Testis (tissue), 3 donors: Measurements from ENCODE around the gene TUBGCP3. TPM values are rescaled to one million over a fixed set of nuclear protein-coding genes. Genes with fewer than 3 reads are reported as not detected.

ENCODE experiments used
- DNase-seq: peaks from one replicate; pipeline ENCODE4 v3.0.0-alpha.2; 2019
- H3K27ac ChIP-seq, 2 donors: fragments of 200-600 bp; sonication (generic); one replicate each; pipeline ENCODE4 v1.5.1; 2019
- H3K27me3 ChIP-seq: fragments of 200-600 bp; sonication (generic); one replicate; pipeline ENCODE4 v1.5.1; 2019
- H3K36me3 ChIP-seq: fragments of 200-600 bp; sonication (generic); one replicate; pipeline ENCODE4 v1.5.1; 2017; ENCODE audit warnings: low read depth; ENCODE audit errors: missing control alignments
- H3K4me1 ChIP-seq: fragments of 200-600 bp; sonication (generic); one replicate; pipeline ENCODE4 v1.5.1; 2019
- H3K4me3 ChIP-seq, 2 donors: fragments of 200-600 bp; sonication (generic); one replicate each; pipeline ENCODE4 v1.5.1; 2017 to 2019
- H3K9me3 ChIP-seq: fragments of 200-600 bp; sonication (generic); one replicate; pipeline ENCODE4 v1.5.1; 2017
- CTCF ChIP-seq, 3 experiments: fragments of 450-650 bp in 2 of 3; fragments of 200-600 bp in 1 of 3; sonication (generic) in 1 of 3; IDR thresholded peaks; one replicate each; pipeline ENCODE4 v1.5.1; 2016 to 2019; ENCODE audit warnings: antibody characterized with exemption in 3 of 3, mild to moderate bottlenecking in 2 of 3, moderate library complexity in 1 of 3
- POLR2A ChIP-seq: fragments of 450-650 bp; IDR thresholded peaks from one replicate; pipeline ENCODE4 v1.6.1; 2017; ENCODE audit warnings: antibody characterized with exemption, mild to moderate bottlenecking, moderate library complexity
- WGBS, 2 donors: methylation state at CpG; one replicate each; pipeline ENCODE4 v1.1.5; 2018; 5-methylcytosine and 5-hydroxymethylcytosine counted together
- intact Hi-C: fragments of 100-400 bp; cut with DNase I; formaldehyde crosslinking; loops from one replicate; pipeline ENCODE4 v1.15.1; 2023; ENCODE audit warnings: low total_unique reads
- polyA plus RNA-seq: library from polyadenylated mRNA; stranded (reverse); fragments of 350-450 nt; fragmentation: Illumina TruSeq; extraction: RNeasy Lipid Tissue Mini Kit (QIAGEN cat#74804); gene quantifications from one replicate; pipeline ENCODE4 v1.2.3, GENCODE V29; 2014; ENCODE audit warnings: low read depth, low replicate concordance; ENCODE audit not compliant: insufficient read depth
- total RNA-seq, 2 donors: library from RNA; depleted of rRNA; stranded (reverse); fragments of >200 nt; gene quantifications; one replicate each; pipeline ENCODE4 v1.2.3, GENCODE V29; 2016

Gene TUBGCP3
- total and polyA plus RNA-seq, 3 donors from 2014 or later = 42.4 to 53.1 (median 53.1) TPM

- Histone ChIP-seq H3K4me1 (no peaks in the 10 kb centered on the region), H3K9me3 (no peaks in the 10 kb centered on the region), H3K4me3 (no peak overlapping the region), H3K36me3 (no peaks in the 10 kb centered on the region), H3K27ac (no peak overlapping the region), H3K27me3 (no peaks in the 10 kb centered on the region)
- WGBS, 2 donors = 91 to 94% methylated on average over 3 of the region's 3 CpGs
- no peak for DNase-seq
- TF ChIP-seq CTCF (IDR thresholded peaks at IDR 0.05) (no peak), POLR2A (no peak)
- intact Hi-C loops = no loop called here
Measured at GRCh38 chr13:112562254-112562653, 25.7 kb downstream of the TUBGCP3 start.

- Histone ChIP-seq H3K36me3 (no peaks in the 10 kb centered on the region), H3K27ac (no peak overlapping the region), H3K4me3 (no peak overlapping the region), H3K4me1 (no peaks in the 10 kb centered on the region), H3K27me3 (no peaks in the 10 kb centered on the region), H3K9me3 (no peaks in the 10 kb centered on the region)
- no peak for DNase-seq
- 75 to 91% methylated on average over 10 of the region's 10 CpGs for WGBS, 2 donors
- TF ChIP-seq CTCF (IDR thresholded peaks at IDR 0.05) (no peak), POLR2A (no peak)
- intact Hi-C loops = no loop called here
Measured at GRCh38 chr13:112561478-112561877, 26.5 kb downstream of the TUBGCP3 start.

GRCh38 chr13:112558696-112559418 lies 29.1 kb downstream of the TUBGCP3 start:
- intact Hi-C loops = no loop called here
- no peak for DNase-seq
- Histone ChIP-seq H3K9me3 (no peaks in the 10 kb centered on the region), H3K36me3 (no peaks in the 10 kb centered on the region), H3K27ac (no peak overlapping the region), H3K4me3 (no peak overlapping the region), H3K27me3 (no peaks in the 10 kb centered on the region), H3K4me1 (no peaks in the 10 kb centered on the region)
- no peak for TF ChIP-seq CTCF (IDR thresholded peaks at IDR 0.05)
- TF ChIP-seq POLR2A = no peak
- WGBS, 2 donors = 72 to 73% methylated on average over 10 of the region's 10 CpGs

DNA sequence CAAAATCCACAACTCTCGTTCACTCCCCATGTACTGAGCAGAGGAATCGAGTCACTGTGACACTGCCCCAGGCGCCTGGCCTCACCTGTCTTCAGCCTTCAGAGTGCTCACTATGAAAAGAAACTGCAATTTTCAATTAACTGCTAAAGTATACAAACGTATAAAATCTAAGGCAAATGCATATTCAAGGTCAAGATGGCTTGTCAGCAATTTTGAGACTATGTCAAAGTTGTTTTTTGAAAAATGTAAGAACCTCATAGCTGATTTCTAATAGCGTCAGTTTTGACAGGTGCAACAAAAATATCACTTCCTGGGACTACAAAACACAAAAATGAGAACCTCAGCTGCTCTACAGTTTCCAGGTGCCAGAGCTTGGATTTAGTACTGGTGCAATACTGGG lies 31.4 kb downstream of the TUBGCP3 start:
- 93% methylated on average over 5 of the region's 5 CpGs for WGBS, 2 donors
- intact Hi-C loops = no loop called here
- H3K36me3 ChIP-seq = no peaks in the 10 kb centered on the region

More for the DNA sequence above, 31.4 kb downstream of the TUBGCP3 start:
- no peak overlapping the region for H3K27ac ChIP-seq
- H3K9me3 ChIP-seq = no peaks in the 10 kb centered on the region
- no peaks in the 10 kb centered on the region for H3K27me3 ChIP-seq
- no peak overlapping the region for H3K4me3 ChIP-seq
- H3K4me1 ChIP-seq = no peaks in the 10 kb centered on the region
- TF ChIP-seq POLR2A (no peak), CTCF (IDR thresholded peaks at IDR 0.05) (no peak)
- DNase-seq = no peak
